Gastroesophageal sphincter (tissue), 4 donors: ENCODE results near the gene PAPPA2. TPM values are rescaled to one million over a fixed set of nuclear protein-coding genes. Genes with fewer than 3 reads are reported as not detected.
"Not testable (repeated sequence)": the region's sequence is repeated elsewhere in the genome, so short reads cannot be mapped to it uniquely, and the experiment has no call there.

ENCODE experiments used
- ATAC-seq: fragments of 150-250 bp; one replicate; pipeline ENCODE4 v1.9.1; 2016; ENCODE audit warnings: mild to moderate bottlenecking, moderate library complexity
- H3K27ac ChIP-seq, 4 donors: fragments of 200-600 bp; sonication (generic) in 3 of 4; 1 replicate in 3 of 4; 2 replicates in 1 of 4; pipeline ENCODE4 v1.5.1; 2016 to 2019
- H3K27me3 ChIP-seq: fragments of 200-600 bp; sonication (generic); one replicate; pipeline ENCODE4 v1.5.1; 2019
- H3K36me3 ChIP-seq, 2 donors: fragments of 200-600 bp; sonication (generic); one replicate each; pipeline ENCODE4 v1.5.1; 2019; ENCODE audit warnings: control low read depth in 1 of 2
- H3K4me1 ChIP-seq, 3 donors: fragments of 200-600 bp; sonication (generic); 1 replicate in 2 of 3; 2 replicates in 1 of 3; pipeline ENCODE4 v1.5.1; 2016 to 2019; ENCODE audit warnings: control low read depth in 2 of 3
- H3K4me3 ChIP-seq, 2 donors: fragments of 200-600 bp; sonication (generic); one replicate each; pipeline ENCODE4 v1.5.1; 2019; ENCODE audit warnings: mild to moderate bottlenecking in 1 of 2, moderate library complexity in 1 of 2
- H3K9me3 ChIP-seq, 3 donors: fragments of 200-600 bp; sonication (generic); one replicate each; pipeline ENCODE4 v1.5.1; 2017 to 2019; ENCODE audit warnings: control low read depth in 2 of 3
- CTCF ChIP-seq, 4 experiments: fragments of 200-600 bp in 2 of 4; fragments of 450-650 bp in 2 of 4; sonication (generic) in 1 of 4; IDR thresholded peaks; one replicate each; pipeline ENCODE4 v1.5.1; 2017 to 2019; ENCODE audit warnings: antibody characterized with exemption in 4 of 4, mild to moderate bottlenecking in 2 of 4, moderate library complexity in 2 of 4
- EP300 ChIP-seq: sonication (generic); formaldehyde crosslinking; IDR thresholded peaks from one replicate; pipeline ENCODE4 v1.6.1; 2017; ENCODE audit warnings: antibody characterized with exemption, mild to moderate bottlenecking
- POLR2A ChIP-seq, 2 donors: fragments of 450-650 bp; IDR thresholded peaks; one replicate each; pipeline ENCODE4 v1.6.1; 2017; ENCODE audit warnings: antibody characterized with exemption in 2 of 2, mild to moderate bottlenecking in 2 of 2, moderate library complexity in 1 of 2
- POLR2AphosphoS5 ChIP-seq: sonication (generic); formaldehyde crosslinking; IDR thresholded peaks from one replicate; pipeline ENCODE4 v1.6.1; 2017; ENCODE audit warnings: antibody characterized with exemption
- WGBS, 2 donors: methylation state at CpG; one replicate each; pipeline ENCODE4 v1.1.5; 2018; ENCODE audit warnings: low coverage in 1 of 2; 5-methylcytosine and 5-hydroxymethylcytosine counted together
- total RNA-seq, 4 donors: library from RNA; depleted of rRNA; stranded (reverse); fragments of >200 nt; gene quantifications; one replicate each; pipeline ENCODE4 v1.1.0, GENCODE V29; 2016

Gene PAPPA2
- total RNA-seq, 4 donors from 2014 or later: 0.10 to 0.54 (median 0.14) TPM

GRCh38 chr1:176440176-176440575 is 22.8 kb upstream of the PAPPA2 start:
- Histone ChIP-seq H3K9me3 (no peaks in the 10 kb centered on the region), H3K4me1 (no peaks in the 10 kb centered on the region), H3K27ac (no peak overlapping the region), H3K36me3 (no peaks in the 10 kb centered on the region), H3K27me3 (no peaks in the 10 kb centered on the region), H3K4me3 (no peak overlapping the region)
- 60 to 88% methylated on average over 2 of the region's 2 CpGs for WGBS, 2 donors
- ATAC-seq: no peak
- no peak for TF ChIP-seq POLR2A (IDR thresholded peaks at IDR 0.05)
- no peak for TF ChIP-seq POLR2AphosphoS5
- TF ChIP-seq CTCF (IDR thresholded peaks at IDR 0.05): no peak
- TF ChIP-seq EP300: no peak

DNA sequence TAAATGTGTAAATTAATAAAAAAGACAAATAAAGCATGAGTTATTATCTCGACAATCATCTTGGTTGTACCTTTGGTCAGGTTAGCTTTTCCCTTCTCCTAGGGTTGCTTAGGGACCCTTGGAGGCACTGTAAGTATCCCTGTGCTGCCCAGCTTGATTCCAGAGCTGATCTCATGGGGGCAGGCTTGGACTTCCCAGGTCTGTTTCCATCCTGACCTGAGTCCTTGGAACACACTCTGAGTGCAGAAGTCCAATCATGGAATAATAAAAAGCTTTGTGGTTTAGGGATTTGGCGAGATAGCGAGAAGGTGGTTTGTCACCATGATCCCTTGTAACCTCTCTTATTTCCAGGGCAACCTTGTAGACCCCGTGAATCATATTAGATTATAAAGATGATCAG is 18.7 kb upstream of the PAPPA2 start:
- ATAC-seq: no peak
- no peaks in the 10 kb centered on the region for H3K27me3 ChIP-seq
- no peak overlapping the region for H3K4me3 ChIP-seq
- no peak for TF ChIP-seq POLR2AphosphoS5
- no peak for TF ChIP-seq EP300
- no peak for TF ChIP-seq POLR2A (IDR thresholded peaks at IDR 0.05)
- no peak for TF ChIP-seq CTCF (IDR thresholded peaks at IDR 0.05)
- H3K27ac ChIP-seq: no peak overlapping the region
- no peaks in the 10 kb centered on the region for H3K9me3 ChIP-seq
- H3K36me3 ChIP-seq: no peaks in the 10 kb centered on the region
- 73 to 77% methylated on average over 4 of the region's 4 CpGs for WGBS, 2 donors
- H3K4me1 ChIP-seq: no peaks in the 10 kb centered on the region

GRCh38 chr1:176445402-176445801 is 17.6 kb upstream of the PAPPA2 start:
- no peak overlapping the region for H3K4me3 ChIP-seq
- TF ChIP-seq POLR2A (IDR thresholded peaks at IDR 0.05) (no peak), CTCF (IDR thresholded peaks at IDR 0.05) (no peak), POLR2AphosphoS5 (no peak), EP300 (no peak)

GRCh38 chr1:176448340-176448739 is 14.6 kb upstream of the PAPPA2 start:
- Histone ChIP-seq H3K4me1 (no peaks in the 10 kb centered on the region), H3K27me3 (no peaks in the 10 kb centered on the region), H3K9me3 (peaks cover 0 to 17% (median 0%) of the 10 kb centered on the region in 3 donors), H3K27ac (no peak overlapping the region), H3K36me3 (no peaks in the 10 kb centered on the region), H3K4me3 (no peak overlapping the region)
- TF ChIP-seq EP300: no peak
- no peak for TF ChIP-seq POLR2A (IDR thresholded peaks at IDR 0.05)
- no peak for TF ChIP-seq POLR2AphosphoS5
- TF ChIP-seq CTCF (IDR thresholded peaks at IDR 0.05): no peak
- no peak for ATAC-seq
- 60 to 86% methylated on average over 2 to 4 of the region's 4 CpGs for WGBS, 2 donors

More at GRCh38 chr1:176445402-176445801, 17.6 kb upstream of the PAPPA2 start:
- ATAC-seq: no peak
- Histone ChIP-seq H3K27me3 (no peaks in the 10 kb centered on the region), H3K27ac (no peak overlapping the region), H3K4me1 (no peaks in the 10 kb centered on the region), H3K9me3 (no peaks in the 10 kb centered on the region), H3K36me3 (no peaks in the 10 kb centered on the region)
- WGBS, 2 donors: 37 to 38% methylated on average over 2 of the region's 2 CpGs

- Histone ChIP-seq H3K27me3 (no peaks in the 10 kb centered on the region), H3K4me3 (no peak overlapping the region), H3K9me3 (peaks cover 0 to 17% (median 0%) of the 10 kb centered on the region in 3 donors), H3K27ac (no peak overlapping the region), H3K4me1 (no peaks in the 10 kb centered on the region), H3K36me3 (no peaks in the 10 kb centered on the region)
- TF ChIP-seq POLR2AphosphoS5 (no peak), POLR2A (IDR thresholded peaks at IDR 0.05) (no peak), EP300 (no peak), CTCF (IDR thresholded peaks at IDR 0.05) (no peak)
- no peak for ATAC-seq
- WGBS, 2 donors: 40% methylated on average over 1 of the region's 1 CpG; no CpG with 5 or more reads in 1 of the 2 donors
These were observed 12.4 kb upstream of the PAPPA2 start for GRCh38 chr1:176450526-176450925.

DNA sequence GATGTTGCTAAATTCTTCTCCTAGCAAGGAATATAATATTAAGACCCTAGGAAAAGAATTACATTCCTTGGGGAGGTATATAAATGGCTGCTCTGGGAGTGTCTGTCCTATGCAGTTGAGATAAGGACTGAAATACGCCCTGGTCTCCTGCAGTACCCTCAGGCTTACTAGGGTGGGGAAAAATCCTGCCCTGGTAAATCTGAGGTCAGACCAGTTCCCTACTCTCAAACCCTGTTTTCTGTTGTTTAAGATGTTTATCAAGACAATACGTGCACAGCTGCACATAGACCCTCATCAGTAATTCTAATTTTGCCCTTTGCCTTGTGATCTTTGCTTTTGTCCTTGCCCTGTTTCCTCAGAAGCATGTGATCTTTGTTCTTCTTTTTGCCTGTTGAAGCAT is 11.2 kb upstream of the PAPPA2 start:
- H3K4me3 ChIP-seq, H3K4me1 ChIP-seq, H3K27ac ChIP-seq, H3K36me3 ChIP-seq, ATAC-seq, H3K27me3 ChIP-seq: not testable (repeated sequence)
- WGBS, 2 donors: 72 to 78% methylated on average over 2 of the region's 2 CpGs
- peaks cover 0 to 19% (median 0%) of the 10 kb centered on the region in 3 donors for H3K9me3 ChIP-seq
